GM12878 (cell line): ENCODE measurements around the gene BAIAP2L1. TPM values are rescaled to one million over a fixed set of nuclear protein-coding genes. Genes with fewer than 3 reads are reported as not detected.

Source experiments
- ATAC-seq: fragments of 200-7000 bp; cut with Tn5 transposase; 3 replicates; pipeline ENCODE4 v1.9.1; 2020; ENCODE audit warnings: mild to moderate bottlenecking, moderate library complexity
- BruUV-seq: library from RNA; stranded (reverse); fragments of 400-500 nt; replicated peaks from 2 replicates; lab custom pipeline; 2021; lab: Mats Ljungman, UMichigan
- CTCF ChIA-PET: fragments of 300-600 bp; sonication (Branson Sonifier 250); formaldehyde crosslinking; extraction: SDS; loops from one replicate; lab custom pipeline; 2021; ENCODE audit warnings: inconsistent platforms; lab: Yijun Ruan, JAX
- POLR2A ChIA-PET: fragments of 350-600 bp; formaldehyde crosslinking; extraction: SDS; loops from one replicate; lab custom pipeline; 2021; ENCODE audit warnings: inconsistent platforms; lab: Charles Lee
- RAD21 ChIA-PET: fragments of 300-600 bp; sonication (Branson Sonifier 250); formaldehyde crosslinking; loops from one replicate; lab custom pipeline; 2023; ENCODE audit warnings: antibody characterized with exemption; ENCODE audit not compliant: unreplicated experiment; lab: Charles Lee
- SMC1A ChIA-PET: fragments of 300-600 bp; sonication (Branson Sonifier 250); formaldehyde crosslinking; loops from one replicate; lab custom pipeline; 2023; ENCODE audit not compliant: unreplicated experiment, uncharacterized antibody; lab: Charles Lee
- DNase-seq: peaks from one replicate; pipeline ENCODE4 v3.0.0-alpha.2; 2011; ENCODE audit warnings: low read depth, low spot score
- FAIRE-seq: peaks from 3 replicates; lab custom pipeline; 2011; peaks lifted over from hg19 to GRCh38; lab: Jason Lieb, UNC
- H2AFZ ChIP-seq: 2 replicates; pipeline ENCODE4 v1.6.0; 2011; ENCODE audit warnings: low read depth, low read length, control low read depth; ENCODE audit not compliant: control insufficient read depth
- H3K27ac ChIP-seq: 2 replicates; pipeline ENCODE4 v1.5.1; 2011; ENCODE audit warnings: control low read depth; ENCODE audit not compliant: control insufficient read depth, insufficient read depth
- H3K27me3 ChIP-seq, 2 experiments: replicated peaks in 1 of 2; 2 replicates each; pipeline versions ENCODE4 v1.6.0 to v1.6.1; 2011; ENCODE audit warnings: low read length in 1 of 2; ENCODE audit not compliant: control insufficient read depth in 2 of 2, insufficient read depth in 2 of 2
- H3K36me3 ChIP-seq, 2 experiments: 2 replicates each; pipeline ENCODE4 v1.5.1; 2011; ENCODE audit warnings: low read length in 1 of 2; ENCODE audit not compliant: control insufficient read depth in 2 of 2, insufficient read depth in 2 of 2
- H3K4me1 ChIP-seq: 2 replicates; pipeline ENCODE4 v1.6.1; 2011; ENCODE audit warnings: mild to moderate bottlenecking, low read length, moderate library complexity, mixed read lengths; ENCODE audit not compliant: control insufficient read depth, insufficient read depth
- H3K4me2 ChIP-seq: 2 replicates; pipeline ENCODE4 v1.6.0; 2011; ENCODE audit warnings: control low read depth; ENCODE audit not compliant: control insufficient read depth, insufficient read depth
- H3K4me3 ChIP-seq: fragments of 200-600 bp; sonication (generic); 2 replicates; pipeline ENCODE4 v1.5.1; 2016
- H3K79me2 ChIP-seq: 2 replicates; pipeline ENCODE4 v1.6.0; 2011; ENCODE audit warnings: low read length; ENCODE audit not compliant: control insufficient read depth, insufficient read depth
- H3K9ac ChIP-seq: 2 replicates; pipeline ENCODE4 v1.8.0; 2011; ENCODE audit warnings: low read length, control low read depth, mixed read lengths; ENCODE audit not compliant: control insufficient read depth, insufficient read depth
- H3K9me3 ChIP-seq: replicated peaks from 3 replicates; pipeline ENCODE4 v1.5.1; 2011; ENCODE audit warnings: mild to moderate bottlenecking, low read length; ENCODE audit not compliant: control insufficient read depth, insufficient read depth
- H4K20me1 ChIP-seq: 2 replicates; pipeline ENCODE4 v1.6.0; 2011; ENCODE audit not compliant: control insufficient read depth, insufficient read depth
- ATF3 ChIP-seq: IDR thresholded peaks from 2 replicates; pipeline ENCODE4 v1.6.1; 2011; ENCODE audit warnings: low read depth, mild to moderate bottlenecking, low read length, moderate library complexity, borderline replicate concordance; ENCODE audit errors: extremely low read depth
- BMI1 ChIP-seq: fragments of 450-650 bp; IDR thresholded peaks from 2 replicates; pipeline ENCODE4 v1.6.1; 2016; ENCODE audit warnings: mild to moderate bottlenecking, moderate library complexity, borderline replicate concordance
- CHD1 ChIP-seq: IDR thresholded peaks from 2 replicates; pipeline ENCODE4 v1.6.1; 2012; ENCODE audit warnings: low read depth, low read length, improper control_type of control experiment
- CREM ChIP-seq: IDR thresholded peaks from 2 replicates; pipeline ENCODE4 v1.6.1; 2014; ENCODE audit warnings: antibody characterized with exemption, low read depth
- E2F4 ChIP-seq: IDR thresholded peaks from 2 replicates; pipeline ENCODE4 v1.6.1; 2012; ENCODE audit warnings: low read depth, low read length, improper control_type of control experiment
- GABPA ChIP-seq: IDR thresholded peaks from 2 replicates; pipeline ENCODE4 v1.6.1; 2014; ENCODE audit warnings: antibody characterized with exemption, low read depth, mild to moderate bottlenecking, inconsistent platforms
- HDGF ChIP-seq: fragments of 450-650 bp; IDR thresholded peaks from 2 replicates; pipeline ENCODE4 v1.6.1; 2016; ENCODE audit warnings: antibody characterized with exemption
- MEF2A ChIP-seq: IDR thresholded peaks from 2 replicates; pipeline ENCODE4 v1.6.1; 2011; ENCODE audit warnings: low read depth, mild to moderate bottlenecking, low read length, moderate library complexity; ENCODE audit not compliant: insufficient read depth
- PAX5 ChIP-seq: IDR thresholded peaks from 2 replicates; pipeline ENCODE4 v1.6.1; 2011; ENCODE audit warnings: low read depth, low read length, borderline replicate concordance
- RUNX3 ChIP-seq: IDR thresholded peaks from 2 replicates; pipeline ENCODE4 v1.6.1; 2012; ENCODE audit warnings: low read length, inconsistent platforms
- TAF1 ChIP-seq: IDR thresholded peaks from 2 replicates; pipeline ENCODE4 v1.6.1; 2011; ENCODE audit warnings: mild to moderate bottlenecking, low read depth, low read length, borderline replicate concordance
- ZNF622 ChIP-seq: fragments of 450-650 bp; IDR thresholded peaks from 2 replicates; pipeline ENCODE4 v1.6.1; 2017; ENCODE audit warnings: mild to moderate bottlenecking, inconsistent platforms
- WGBS: methylation state at CpG from one replicate; pipeline ENCODE4 v1.1.6; 2016; ENCODE audit warnings: low lambda C conversion rate; ENCODE audit not compliant: insufficient replicate concordance, insufficient coverage; ENCODE audit errors: missing lambda C conversion rate; 5-methylcytosine and 5-hydroxymethylcytosine counted together
- in situ Hi-C: fragments of 300-500 bp; cut with MboI; formaldehyde crosslinking; loops from 9 replicates; pipeline ENCODE4 v1.14.3; 2018; ENCODE audit warnings: mixed read lengths
- intact Hi-C: fragments of 100-400 bp; cut with micrococcal nuclease; formaldehyde crosslinking; loops from one replicate; pipeline ENCODE4 v1.14.2; 2022; ENCODE audit not compliant: unreplicated experiment
- polyA plus RNA-seq, 11 experiments: library from polyadenylated mRNA; depleted of rRNA in 4 of 11; unstranded in 6 of 11; stranded (reverse) in 5 of 11; fragments of >200 nt; fragmentation: Nextera tagmentation in 4 of 11; fragmentation: Illumina TruSeq in 1 of 11; extraction: Ambion mirVana in 4 of 11; extraction: Trizol in 1 of 11; gene quantifications; 1 replicate in 1 of 11; 2 replicates in 10 of 11; pipeline versions ENCODE4 v1.2.1 to v1.2.3, GENCODE V29; 2011 to 2016; ENCODE audit warnings: inconsistent platforms in 2 of 11, missing spikeins in 2 of 11, low read depth in 1 of 11
- total RNA-seq, 4 experiments: library from RNA; depleted of rRNA in 3 of 4; stranded (reverse); fragments of >200 nt in 3 of 4; fragmentation: Illumina TruSeq in 1 of 4; extraction: Trizol in 1 of 4; gene quantifications; 2 replicates each; pipeline versions ENCODE4 v1.2.1 to v1.2.3, GENCODE V29; 2013 to 2021
- TF ChIP-seq, protein P1 (sequence below), 3 experiments: IDR thresholded peaks in 2 of 3; conservative IDR thresholded peaks in 1 of 3; 2 replicates each; pipeline ENCODE4 v1.5.1; 2011; ENCODE audit warnings: low read depth in 3 of 3, low read length in 3 of 3, mild to moderate bottlenecking in 3 of 3, control low read depth in 2 of 3, moderate library complexity in 2 of 3, inconsistent platforms in 1 of 3, mixed read lengths in 1 of 3; ENCODE audit not compliant: control insufficient read depth in 2 of 3, insufficient read depth in 1 of 3; ENCODE audit errors: extremely low read depth in 1 of 3
- TF ChIP-seq, protein P2 (sequence below): fragments of 450-650 bp; formaldehyde crosslinking; IDR thresholded peaks from 2 replicates; pipeline ENCODE4 v1.4.0; 2020; ENCODE audit warnings: mild to moderate bottlenecking, moderate library complexity
- TF ChIP-seq, protein P3 (sequence below): fragments of 450-650 bp; IDR thresholded peaks from 2 replicates; pipeline ENCODE4 v1.6.1; 2017; ENCODE audit warnings: mild to moderate bottlenecking

The BAIAP2L1 gene
- total and polyA plus RNA-seq, 10 of the 15 experiments (the other 5 are each of a cell fraction or from before 2014, with no cell fraction given) = 8.9 to 60.2 (median 35.7) TPM

- ChIA-PET CTCF (interaction anchor here (0.9 kb wide), 1 partner anchor 87 kb away, joined by 3 read pairs; no protein-coding TSS in a partner anchor), RAD21 (interaction anchor here (1.2 kb wide), 1 partner anchor 87 kb away, joined by 5 read pairs; the partner anchor contains the start of gene BAIAP2L1), SMC1A (interaction anchor here (1.1 to 1.5 kb wide), 3 partner anchors 15 to 87 kb away, joined by 3 to 6 read pairs (median 5); partner anchors contain the start of gene BAIAP2L1), POLR2A (interaction anchor here (0.5 kb wide), 1 partner anchor 24 kb away, joined by 6 read pairs; no protein-coding TSS in a partner anchor)
- peak overlapping the region; percentile 33; the same call in 1 of the 2 replicates for H3K4me2 ChIP-seq
- peaks cover 0 to 14% of the 10 kb centered on the region in 2 experiments; a peak in 3 of 4 replicates for H3K36me3 ChIP-seq
- no peak overlapping the region for H2AFZ ChIP-seq
- BruUV-seq = no TSS peak
- ATAC-seq (peak; percentile 76), FAIRE-seq (peak; percentile 80), DNase-seq (no peak)
- no peaks in the 10 kb centered on the region for H3K79me2 ChIP-seq
- WGBS = 37% methylated on average over 11 of the region's 11 CpGs
- peaks cover 13% of the 10 kb centered on the region for H3K4me1 ChIP-seq
- H3K27ac ChIP-seq = peak overlapping the region; percentile 39; the same call in 1 of the 2 replicates
- no peaks in the 10 kb centered on the region; the same call in 1 of the 3 replicates for H3K9me3 ChIP-seq
- in situ Hi-C loops (no loop called here), intact Hi-C loops (no loop called here)
- no peaks in the 10 kb centered on the region for H3K27me3 ChIP-seq
- no peak overlapping the region for H3K4me3 ChIP-seq
- H4K20me1 ChIP-seq = no peaks in the 10 kb centered on the region
- no peak overlapping the region for H3K9ac ChIP-seq
- TF ChIP-seq TAF1 = no peak
- peak; percentile 18; the same call in 1 of the 2 replicates for TF ChIP-seq ATF3
- peak; percentile 87 for TF ChIP-seq RUNX3
- TF ChIP-seq, protein P1, sequence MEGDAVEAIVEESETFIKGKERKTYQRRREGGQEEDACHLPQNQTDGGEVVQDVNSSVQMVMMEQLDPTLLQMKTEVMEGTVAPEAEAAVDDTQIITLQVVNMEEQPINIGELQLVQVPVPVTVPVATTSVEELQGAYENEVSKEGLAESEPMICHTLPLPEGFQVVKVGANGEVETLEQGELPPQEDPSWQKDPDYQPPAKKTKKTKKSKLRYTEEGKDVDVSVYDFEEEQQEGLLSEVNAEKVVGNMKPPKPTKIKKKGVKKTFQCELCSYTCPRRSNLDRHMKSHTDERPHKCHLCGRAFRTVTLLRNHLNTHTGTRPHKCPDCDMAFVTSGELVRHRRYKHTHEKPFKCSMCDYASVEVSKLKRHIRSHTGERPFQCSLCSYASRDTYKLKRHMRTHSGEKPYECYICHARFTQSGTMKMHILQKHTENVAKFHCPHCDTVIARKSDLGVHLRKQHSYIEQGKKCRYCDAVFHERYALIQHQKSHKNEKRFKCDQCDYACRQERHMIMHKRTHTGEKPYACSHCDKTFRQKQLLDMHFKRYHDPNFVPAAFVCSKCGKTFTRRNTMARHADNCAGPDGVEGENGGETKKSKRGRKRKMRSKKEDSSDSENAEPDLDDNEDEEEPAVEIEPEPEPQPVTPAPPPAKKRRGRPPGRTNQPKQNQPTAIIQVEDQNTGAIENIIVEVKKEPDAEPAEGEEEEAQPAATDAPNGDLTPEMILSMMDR (IDR thresholded peaks at IDR 0.05 in 2 of 3, conservative IDR thresholded peaks at IDR 0.05 in 1 of 3; ENCODE audit: control insufficient read depth in 2 of 3, extremely low read depth in 1 of 3, insufficient read depth in 1 of 3, low read depth in 3 of 3, low read length in 3 of 3) = no peak
- TF ChIP-seq ZNF622 = no peak
- no peak for TF ChIP-seq BMI1
- no peak for TF ChIP-seq CHD1
- no peak for TF ChIP-seq HDGF
- TF ChIP-seq PAX5 = peak; percentile 67; the same call in 1 of the 2 replicates
- no peak for TF ChIP-seq E2F4
- no peak for TF ChIP-seq GABPA
- TF ChIP-seq, protein P2, sequence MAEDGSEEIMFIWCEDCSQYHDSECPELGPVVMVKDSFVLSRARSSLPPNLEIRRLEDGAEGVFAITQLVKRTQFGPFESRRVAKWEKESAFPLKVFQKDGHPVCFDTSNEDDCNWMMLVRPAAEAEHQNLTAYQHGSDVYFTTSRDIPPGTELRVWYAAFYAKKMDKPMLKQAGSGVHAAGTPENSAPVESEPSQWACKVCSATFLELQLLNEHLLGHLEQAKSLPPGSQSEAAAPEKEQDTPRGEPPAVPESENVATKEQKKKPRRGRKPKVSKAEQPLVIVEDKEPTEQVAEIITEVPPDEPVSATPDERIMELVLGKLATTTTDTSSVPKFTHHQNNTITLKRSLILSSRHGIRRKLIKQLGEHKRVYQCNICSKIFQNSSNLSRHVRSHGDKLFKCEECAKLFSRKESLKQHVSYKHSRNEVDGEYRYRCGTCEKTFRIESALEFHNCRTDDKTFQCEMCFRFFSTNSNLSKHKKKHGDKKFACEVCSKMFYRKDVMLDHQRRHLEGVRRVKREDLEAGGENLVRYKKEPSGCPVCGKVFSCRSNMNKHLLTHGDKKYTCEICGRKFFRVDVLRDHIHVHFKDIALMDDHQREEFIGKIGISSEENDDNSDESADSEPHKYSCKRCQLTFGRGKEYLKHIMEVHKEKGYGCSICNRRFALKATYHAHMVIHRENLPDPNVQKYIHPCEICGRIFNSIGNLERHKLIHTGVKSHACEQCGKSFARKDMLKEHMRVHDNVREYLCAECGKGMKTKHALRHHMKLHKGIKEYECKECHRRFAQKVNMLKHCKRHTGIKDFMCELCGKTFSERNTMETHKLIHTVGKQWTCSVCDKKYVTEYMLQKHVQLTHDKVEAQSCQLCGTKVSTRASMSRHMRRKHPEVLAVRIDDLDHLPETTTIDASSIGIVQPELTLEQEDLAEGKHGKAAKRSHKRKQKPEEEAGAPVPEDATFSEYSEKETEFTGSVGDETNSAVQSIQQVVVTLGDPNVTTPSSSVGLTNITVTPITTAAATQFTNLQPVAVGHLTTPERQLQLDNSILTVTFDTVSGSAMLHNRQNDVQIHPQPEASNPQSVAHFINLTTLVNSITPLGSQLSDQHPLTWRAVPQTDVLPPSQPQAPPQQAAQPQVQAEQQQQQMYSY (CRISPR knock-in tag) = no peak
- TF ChIP-seq MEF2A = peak; percentile 60; the same call in 1 of the 2 replicates
- peak; percentile 85 for TF ChIP-seq CREM
- TF ChIP-seq, protein P3, sequence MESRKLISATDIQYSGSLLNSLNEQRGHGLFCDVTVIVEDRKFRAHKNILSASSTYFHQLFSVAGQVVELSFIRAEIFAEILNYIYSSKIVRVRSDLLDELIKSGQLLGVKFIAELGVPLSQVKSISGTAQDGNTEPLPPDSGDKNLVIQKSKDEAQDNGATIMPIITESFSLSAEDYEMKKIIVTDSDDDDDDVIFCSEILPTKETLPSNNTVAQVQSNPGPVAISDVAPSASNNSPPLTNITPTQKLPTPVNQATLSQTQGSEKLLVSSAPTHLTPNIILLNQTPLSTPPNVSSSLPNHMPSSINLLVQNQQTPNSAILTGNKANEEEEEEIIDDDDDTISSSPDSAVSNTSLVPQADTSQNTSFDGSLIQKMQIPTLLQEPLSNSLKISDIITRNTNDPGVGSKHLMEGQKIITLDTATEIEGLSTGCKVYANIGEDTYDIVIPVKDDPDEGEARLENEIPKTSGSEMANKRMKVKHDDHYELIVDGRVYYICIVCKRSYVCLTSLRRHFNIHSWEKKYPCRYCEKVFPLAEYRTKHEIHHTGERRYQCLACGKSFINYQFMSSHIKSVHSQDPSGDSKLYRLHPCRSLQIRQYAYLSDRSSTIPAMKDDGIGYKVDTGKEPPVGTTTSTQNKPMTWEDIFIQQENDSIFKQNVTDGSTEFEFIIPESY = no peak
Observed at GRCh38 chr7:98314469-98314868, 86.4 kb downstream of the BAIAP2L1 start.
